Trophoblast cell (in vitro differentiated cells and primary cell): ENCODE measurements around the gene KLHL42.

Source experiments
- DNase-seq, 2 donors: peaks; one replicate each; pipeline ENCODE4 v3.0.0-alpha.2; 2016
- H2AFZ ChIP-seq: 2 replicates; pipeline ENCODE4 v1.6.1; 2013; ENCODE audit warnings: low read length, moderate library complexity, mild to moderate bottlenecking; ENCODE audit not compliant: insufficient read depth, poor library complexity
- H2AK5ac ChIP-seq: 2 replicates; pipeline ENCODE4 v1.6.1; 2013; ENCODE audit warnings: mild to moderate bottlenecking, low read length
- H2BK120ac ChIP-seq: 2 replicates; pipeline ENCODE4 v1.6.1; 2013; ENCODE audit warnings: low read length, mild to moderate bottlenecking, moderate library complexity; ENCODE audit not compliant: insufficient read depth, poor library complexity
- H2BK12ac ChIP-seq: 2 replicates; pipeline ENCODE4 v1.6.1; 2013; ENCODE audit warnings: mild to moderate bottlenecking, low read length, moderate library complexity
- H2BK5ac ChIP-seq: 2 replicates; pipeline ENCODE4 v1.6.1; 2013; ENCODE audit warnings: low read length, low read depth, moderate library complexity, mild to moderate bottlenecking; ENCODE audit not compliant: poor library complexity
- H3K14ac ChIP-seq: 2 replicates; pipeline ENCODE4 v1.6.1; 2013; ENCODE audit warnings: mild to moderate bottlenecking, low read length
- H3K18ac ChIP-seq: 2 replicates; pipeline ENCODE4 v1.6.1; 2013; ENCODE audit warnings: mild to moderate bottlenecking, low read length
- H3K23ac ChIP-seq: 2 replicates; pipeline ENCODE4 v1.6.1; 2013; ENCODE audit warnings: low read length
- H3K27ac ChIP-seq: 2 replicates; pipeline ENCODE4 v1.5.1; 2013; ENCODE audit warnings: low read depth, mild to moderate bottlenecking, inconsistent platforms, low read length, moderate library complexity
- H3K27me3 ChIP-seq: 2 replicates; pipeline ENCODE4 v1.6.1; 2013; ENCODE audit warnings: inconsistent platforms, mild to moderate bottlenecking, low read length, moderate library complexity; ENCODE audit not compliant: insufficient read depth
- H3K36me3 ChIP-seq, 2 experiments: 1 replicate in 1 of 2; 2 replicates in 1 of 2; pipeline ENCODE4 v1.6.1; 2013; ENCODE audit warnings: low read length in 2 of 2, mild to moderate bottlenecking in 2 of 2, moderate library complexity in 1 of 2; ENCODE audit not compliant: insufficient read depth in 2 of 2, control insufficient read depth in 1 of 2
- H3K4ac ChIP-seq: 2 replicates; pipeline ENCODE4 v1.6.1; 2013; ENCODE audit warnings: low read depth, mild to moderate bottlenecking, low read length, moderate library complexity
- H3K4me1 ChIP-seq, 2 experiments: 1 replicate in 1 of 2; 2 replicates in 1 of 2; pipeline ENCODE4 v1.6.1; 2013; ENCODE audit warnings: low read length in 2 of 2, mild to moderate bottlenecking in 2 of 2, moderate library complexity in 1 of 2; ENCODE audit not compliant: insufficient read depth in 2 of 2, control insufficient read depth in 1 of 2
- H3K4me2 ChIP-seq: 2 replicates; pipeline ENCODE4 v1.6.1; 2013; ENCODE audit warnings: inconsistent platforms, mild to moderate bottlenecking, low read length, moderate library complexity
- H3K4me3 ChIP-seq: 2 replicates; pipeline ENCODE4 v1.5.1; 2013; ENCODE audit warnings: mild to moderate bottlenecking, low read depth, low read length, inconsistent platforms
- H3K79me1 ChIP-seq: one replicate; pipeline ENCODE4 v1.6.1; 2013; ENCODE audit warnings: low read length
- H3K79me2 ChIP-seq: 2 replicates; pipeline ENCODE4 v1.6.1; 2013; ENCODE audit warnings: low read length, mild to moderate bottlenecking; ENCODE audit not compliant: control insufficient read depth, insufficient read depth, poor library complexity
- H3K9ac ChIP-seq: 2 replicates; pipeline ENCODE4 v1.6.1; 2013; ENCODE audit warnings: mild to moderate bottlenecking, low read length
- H3K9me3 ChIP-seq: 2 replicates; pipeline ENCODE4 v1.6.1; 2013; ENCODE audit warnings: low read depth, mild to moderate bottlenecking, control low read depth, inconsistent platforms, low read length; ENCODE audit not compliant: insufficient read depth
- H4K12ac ChIP-seq: 2 replicates; pipeline ENCODE4 v1.6.1; 2013; ENCODE audit warnings: low read depth, mild to moderate bottlenecking, low read length, moderate library complexity
- H4K8ac ChIP-seq: 2 replicates; pipeline ENCODE4 v1.6.1; 2013; ENCODE audit warnings: low read depth, mild to moderate bottlenecking, low read length, moderate library complexity
- H4K91ac ChIP-seq: one replicate; pipeline ENCODE4 v1.6.1; 2013; ENCODE audit warnings: low read depth, mild to moderate bottlenecking, low read length, moderate library complexity
- WGBS: extraction: QIAGEN DNeasy Blood & Tissue Kit; methylation state at CpG from one replicate; pipeline ENCODE4 v1.1.7; 2013; ENCODE audit warnings: missing lambda C conversion rate; ENCODE audit not compliant: insufficient read length, insufficient coverage; ENCODE audit errors: extremely low coverage; 5-methylcytosine and 5-hydroxymethylcytosine counted together

Gene KLHL42

DNA sequence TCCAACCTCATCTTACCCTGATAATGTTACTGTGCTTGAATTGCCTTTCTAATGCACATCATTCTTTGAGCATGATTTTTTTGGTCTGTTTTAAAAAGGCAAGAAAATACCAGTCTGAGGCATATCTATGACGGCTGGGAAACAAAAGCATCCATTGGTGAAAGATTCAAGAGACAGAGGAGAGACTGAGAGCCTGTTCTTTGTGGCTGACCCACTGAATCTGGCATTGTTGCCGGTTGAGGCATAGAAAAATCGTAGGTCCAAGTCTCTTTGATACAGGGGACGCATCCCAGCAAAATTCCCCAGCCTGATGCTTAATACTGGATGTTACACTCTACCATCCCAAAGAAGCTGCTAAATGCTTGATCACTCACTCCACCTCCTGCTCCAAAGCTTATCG, 2.9 kb upstream of the KLHL42 start:
- Histone ChIP-seq H2BK12ac (no peak overlapping the region), H3K23ac (no peak overlapping the region), H3K36me3 (peaks cover 0 to 2% of the 10 kb centered on the region in 2 experiments), H3K4me1 (peaks cover 4 to 19% of the 10 kb centered on the region in 2 experiments), H3K27me3 (no peaks in the 10 kb centered on the region), H4K91ac (no peak overlapping the region), H2BK5ac (no peak overlapping the region), H3K9me3 (no peaks in the 10 kb centered on the region), H3K14ac (no peak overlapping the region), H3K4me3 (no peak overlapping the region), H2AFZ (no peak overlapping the region), H2AK5ac (no peak overlapping the region), H3K9ac (no peak overlapping the region), H2BK120ac (no peak overlapping the region), H4K8ac (no peak overlapping the region), H4K12ac (no peak overlapping the region), H3K27ac (no peak overlapping the region), H3K4me2 (no peak overlapping the region), H3K18ac (no peak overlapping the region), H3K79me1 (peaks cover 15% of the 10 kb centered on the region), H3K4ac (no peak overlapping the region), H3K79me2 (peaks cover 11% of the 10 kb centered on the region)
- DNase-seq, result no peak
- no CpG with 5 or more reads among the region's 5 CpGs for WGBS

DNA sequence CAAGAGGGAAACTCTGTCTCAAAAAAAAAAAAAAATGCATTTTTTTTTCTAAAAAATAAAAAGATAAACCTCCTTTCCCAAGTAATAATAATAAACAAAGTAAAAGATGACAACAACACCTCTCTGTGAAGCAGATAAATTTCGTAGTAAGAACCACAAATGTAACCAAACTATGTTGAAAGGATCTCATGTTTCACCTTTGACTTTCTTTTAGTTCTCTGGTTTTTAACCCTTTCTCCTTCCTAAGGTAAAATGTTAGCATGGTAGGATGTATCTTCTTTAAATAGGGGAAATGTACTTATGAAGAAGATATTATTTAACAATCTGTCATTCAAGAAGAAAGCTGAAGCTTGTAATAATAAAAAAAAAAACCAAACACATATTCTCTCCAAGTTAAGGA, 1.8 kb upstream of the KLHL42 start:
- no peak overlapping the region for H3K14ac ChIP-seq
- no peak overlapping the region for H3K23ac ChIP-seq
- no peak overlapping the region for H3K4ac ChIP-seq
- no peak overlapping the region for H3K4me2 ChIP-seq
- H3K4me1 ChIP-seq, result peaks cover 6 to 19% of the 10 kb centered on the region in 2 experiments
- no peak overlapping the region for H4K8ac ChIP-seq
- H4K12ac ChIP-seq, result no peak overlapping the region
- no peak overlapping the region for H3K18ac ChIP-seq
- H3K79me1 ChIP-seq, result peaks cover 15% of the 10 kb centered on the region
- H2BK5ac ChIP-seq, result no peak overlapping the region
- peaks cover 0 to 2% of the 10 kb centered on the region in 2 experiments for H3K36me3 ChIP-seq
- WGBS, result no CpG with 5 or more reads among the region's 1 CpG
- no peak overlapping the region for H2BK12ac ChIP-seq
- no peak overlapping the region for H2AFZ ChIP-seq
- no peak overlapping the region for H2BK120ac ChIP-seq
- H3K9me3 ChIP-seq, result no peaks in the 10 kb centered on the region
- peaks cover 11% of the 10 kb centered on the region for H3K79me2 ChIP-seq
- no peak overlapping the region for H2AK5ac ChIP-seq
- H3K27ac ChIP-seq, result no peak overlapping the region
- no peak overlapping the region for H3K4me3 ChIP-seq
- no peak for DNase-seq
- H3K27me3 ChIP-seq, result no peaks in the 10 kb centered on the region
- H4K91ac ChIP-seq, result no peak overlapping the region
- no peak overlapping the region for H3K9ac ChIP-seq

GRCh38 chr12:27779416-27779919, 565 bp upstream of the KLHL42 start:
- H3K27me3 ChIP-seq, result no peaks in the 10 kb centered on the region
- peak in 1 of 2 donors; percentile 25 for DNase-seq
- H4K91ac ChIP-seq, result peak overlapping the region; percentile 29
- H3K27ac ChIP-seq, result peak overlapping the region; percentile 98
- peak overlapping the region; percentile 64 for H2BK5ac ChIP-seq
- H3K14ac ChIP-seq, result peak overlapping the region; percentile 16
- H2AK5ac ChIP-seq, result no peak overlapping the region
- H3K4ac ChIP-seq, result no peak overlapping the region
- H3K4me1 ChIP-seq, result peaks cover 6 to 19% of the 10 kb centered on the region in 2 experiments
- peaks cover 0 to 2% of the 10 kb centered on the region in 2 experiments for H3K36me3 ChIP-seq
- no CpG with 5 or more reads among the region's 36 CpGs for WGBS
- H2AFZ ChIP-seq, result peak overlapping the region; percentile 53
- H2BK120ac ChIP-seq, result peak overlapping the region; percentile 41
- no peaks in the 10 kb centered on the region for H3K9me3 ChIP-seq
- H3K79me1 ChIP-seq, result peaks cover 15% of the 10 kb centered on the region
- peak overlapping the region; percentile 86 for H3K9ac ChIP-seq
- H2BK12ac ChIP-seq, result peak overlapping the region; percentile 20
- peak overlapping the region; percentile 10 for H4K12ac ChIP-seq
- peaks cover 11% of the 10 kb centered on the region for H3K79me2 ChIP-seq
- H3K4me3 ChIP-seq, result peak overlapping the region; percentile 88
- peak overlapping the region; percentile 23 for H3K23ac ChIP-seq
- peak overlapping the region; percentile 71 for H3K4me2 ChIP-seq
- peak overlapping the region; percentile 98 for H4K8ac ChIP-seq
- peak overlapping the region; percentile 15 for H3K18ac ChIP-seq

DNA sequence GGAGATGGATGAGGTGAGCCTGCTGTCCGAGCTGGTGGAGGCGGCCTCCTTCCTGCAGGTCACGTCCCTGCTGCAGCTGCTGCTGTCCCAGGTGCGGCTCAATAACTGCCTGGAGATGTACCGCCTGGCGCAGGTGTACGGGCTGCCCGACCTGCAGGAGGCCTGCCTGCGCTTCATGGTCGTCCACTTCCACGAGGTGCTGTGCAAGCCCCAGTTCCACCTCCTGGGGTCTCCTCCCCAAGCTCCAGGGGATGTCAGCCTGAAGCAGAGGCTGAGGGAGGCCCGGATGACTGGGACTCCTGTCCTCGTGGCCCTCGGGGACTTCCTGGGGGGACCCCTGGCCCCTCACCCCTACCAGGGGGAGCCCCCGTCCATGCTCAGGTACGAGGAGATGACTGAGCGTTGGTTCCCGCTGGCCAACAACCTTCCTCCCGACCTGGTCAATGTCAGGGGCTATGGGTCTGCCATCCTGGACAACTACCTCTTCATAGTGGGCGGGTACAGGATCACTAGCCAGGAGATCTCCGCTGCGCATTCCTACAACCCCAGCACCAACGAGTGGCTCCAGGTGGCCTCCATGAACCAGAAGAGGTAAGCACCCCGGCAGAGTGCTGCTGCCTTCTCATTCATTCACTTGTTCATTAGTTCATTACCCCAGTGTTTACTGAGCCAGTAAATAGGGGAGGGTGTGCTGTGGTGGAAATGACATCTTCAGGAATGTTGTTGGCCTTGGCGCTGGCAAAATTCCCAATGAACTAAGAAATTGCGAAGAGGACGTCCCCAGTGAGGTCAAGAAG, 777 bp downstream of the KLHL42 start:
- H3K4me2 ChIP-seq, result peak overlapping the region; percentile 71
- peak overlapping the region; percentile 64 for H3K18ac ChIP-seq
- peak overlapping the region; percentile 94 for H4K12ac ChIP-seq
- peak overlapping the region; percentile 80 for H2BK120ac ChIP-seq
- H3K4me1 ChIP-seq, result peaks cover 6 to 19% of the 10 kb centered on the region in 2 experiments
- no CpG with 5 or more reads among the region's 27 CpGs for WGBS
- no peak overlapping the region for H3K23ac ChIP-seq
- H3K79me2 ChIP-seq, result peaks cover 11% of the 10 kb centered on the region
- no peaks in the 10 kb centered on the region for H3K27me3 ChIP-seq
- peak overlapping the region; percentile 44 for H3K9ac ChIP-seq
- H3K27ac ChIP-seq, result peak overlapping the region; percentile 98
- H2AFZ ChIP-seq, result peak overlapping the region; percentile 92
- peak overlapping the region; percentile 93 for H3K14ac ChIP-seq
- peaks cover 0 to 2% of the 10 kb centered on the region in 2 experiments for H3K36me3 ChIP-seq
- peak overlapping the region; percentile 65 for H2AK5ac ChIP-seq
- peak overlapping the region; percentile 88 for H3K4me3 ChIP-seq
- H2BK12ac ChIP-seq, result peak overlapping the region; percentile 16
- H2BK5ac ChIP-seq, result peak overlapping the region; percentile 64
- no peaks in the 10 kb centered on the region for H3K9me3 ChIP-seq
- peak overlapping the region; percentile 57 for H3K4ac ChIP-seq
- peaks cover 15% of the 10 kb centered on the region for H3K79me1 ChIP-seq
- peak overlapping the region; percentile 98 for H4K8ac ChIP-seq
- DNase-seq, result peak; percentile 13 to 33
- H4K91ac ChIP-seq, result peak overlapping the region; percentile 93
